Ishikawa (cell line): ENCODE data around the gene BIRC7.

Experiments
- CEBPB ChIP-seq: IDR thresholded peaks from 2 replicates; pipeline ENCODE4 v1.6.1; 2012
- CREB1 ChIP-seq: IDR thresholded peaks from 2 replicates; pipeline ENCODE4 v1.6.1; 2012; ENCODE audit warnings: low read depth
- EP300 ChIP-seq: IDR thresholded peaks from 2 replicates; pipeline ENCODE4 v1.6.1; 2012; ENCODE audit warnings: borderline replicate concordance
- FOXM1 ChIP-seq: IDR thresholded peaks from 2 replicates; pipeline ENCODE4 v1.6.1; 2012; ENCODE audit warnings: low read depth, borderline replicate concordance
- RAD21 ChIP-seq: IDR thresholded peaks from 2 replicates; pipeline ENCODE4 v1.6.1; 2012; ENCODE audit warnings: low read depth
- TEAD4 ChIP-seq: IDR thresholded peaks from 2 replicates; pipeline ENCODE4 v1.6.1; 2012
- USF1 ChIP-seq: IDR thresholded peaks from 2 replicates; pipeline ENCODE4 v1.6.1; 2012
- ZBTB7A ChIP-seq: IDR thresholded peaks from 2 replicates; pipeline ENCODE4 v1.6.1; 2012; ENCODE audit warnings: low read depth
- TF ChIP-seq, protein P1 (sequence below): IDR thresholded peaks from 2 replicates; pipeline ENCODE4 v1.6.1; 2012; ENCODE audit warnings: low read depth, mild to moderate bottlenecking
- TF ChIP-seq, protein P2 (sequence below): IDR thresholded peaks from 2 replicates; pipeline ENCODE4 v1.6.1; 2012

DNA sequence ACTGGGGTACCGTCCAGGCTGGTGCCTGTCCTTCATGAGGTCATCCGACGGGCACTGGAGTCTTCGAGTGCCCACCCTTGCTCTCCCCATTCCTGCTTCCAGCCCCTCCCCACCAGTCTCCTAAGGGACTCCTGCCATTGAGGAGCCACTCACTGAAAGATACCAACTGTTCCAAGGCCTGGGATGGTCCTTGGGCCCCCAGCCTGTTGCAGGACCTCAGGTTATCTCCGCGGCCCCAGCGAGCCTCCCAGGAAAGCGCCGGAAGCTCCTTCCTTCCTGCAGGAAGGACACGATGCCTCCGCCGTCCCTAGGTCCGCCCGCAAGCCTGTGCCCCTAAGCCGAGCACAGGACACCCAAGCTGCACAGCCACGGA lies 17.3 kb downstream of the BIRC7 start:
- TF ChIP-seq USF1, result no peak
- TF ChIP-seq, protein P1, sequence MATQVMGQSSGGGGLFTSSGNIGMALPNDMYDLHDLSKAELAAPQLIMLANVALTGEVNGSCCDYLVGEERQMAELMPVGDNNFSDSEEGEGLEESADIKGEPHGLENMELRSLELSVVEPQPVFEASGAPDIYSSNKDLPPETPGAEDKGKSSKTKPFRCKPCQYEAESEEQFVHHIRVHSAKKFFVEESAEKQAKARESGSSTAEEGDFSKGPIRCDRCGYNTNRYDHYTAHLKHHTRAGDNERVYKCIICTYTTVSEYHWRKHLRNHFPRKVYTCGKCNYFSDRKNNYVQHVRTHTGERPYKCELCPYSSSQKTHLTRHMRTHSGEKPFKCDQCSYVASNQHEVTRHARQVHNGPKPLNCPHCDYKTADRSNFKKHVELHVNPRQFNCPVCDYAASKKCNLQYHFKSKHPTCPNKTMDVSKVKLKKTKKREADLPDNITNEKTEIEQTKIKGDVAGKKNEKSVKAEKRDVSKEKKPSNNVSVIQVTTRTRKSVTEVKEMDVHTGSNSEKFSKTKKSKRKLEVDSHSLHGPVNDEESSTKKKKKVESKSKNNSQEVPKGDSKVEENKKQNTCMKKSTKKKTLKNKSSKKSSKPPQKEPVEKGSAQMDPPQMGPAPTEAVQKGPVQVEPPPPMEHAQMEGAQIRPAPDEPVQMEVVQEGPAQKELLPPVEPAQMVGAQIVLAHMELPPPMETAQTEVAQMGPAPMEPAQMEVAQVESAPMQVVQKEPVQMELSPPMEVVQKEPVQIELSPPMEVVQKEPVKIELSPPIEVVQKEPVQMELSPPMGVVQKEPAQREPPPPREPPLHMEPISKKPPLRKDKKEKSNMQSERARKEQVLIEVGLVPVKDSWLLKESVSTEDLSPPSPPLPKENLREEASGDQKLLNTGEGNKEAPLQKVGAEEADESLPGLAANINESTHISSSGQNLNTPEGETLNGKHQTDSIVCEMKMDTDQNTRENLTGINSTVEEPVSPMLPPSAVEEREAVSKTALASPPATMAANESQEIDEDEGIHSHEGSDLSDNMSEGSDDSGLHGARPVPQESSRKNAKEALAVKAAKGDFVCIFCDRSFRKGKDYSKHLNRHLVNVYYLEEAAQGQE, result no peak
- TF ChIP-seq RAD21, result no peak
- TF ChIP-seq CEBPB, result no peak
- TF ChIP-seq ZBTB7A, result no peak
- no peak for TF ChIP-seq EP300
- TF ChIP-seq, protein P2, sequence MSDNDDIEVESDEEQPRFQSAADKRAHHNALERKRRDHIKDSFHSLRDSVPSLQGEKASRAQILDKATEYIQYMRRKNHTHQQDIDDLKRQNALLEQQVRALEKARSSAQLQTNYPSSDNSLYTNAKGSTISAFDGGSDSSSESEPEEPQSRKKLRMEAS, result no peak
- TF ChIP-seq CREB1, result no peak
- no peak for TF ChIP-seq TEAD4
- TF ChIP-seq FOXM1, result no peak
